Testis (tissue), 2 donors: ENCODE measurements around the gene REEP3.

Source experiments
- CTCF ChIP-seq, 3 experiments: fragments of 450-650 bp in 2 of 3; fragments of 200-600 bp in 1 of 3; sonication (generic) in 1 of 3; IDR thresholded peaks; one replicate each; pipeline ENCODE4 v1.5.1; 2016 to 2019; ENCODE audit warnings: antibody characterized with exemption in 3 of 3, mild to moderate bottlenecking in 2 of 3, moderate library complexity in 1 of 3
- POLR2A ChIP-seq: fragments of 450-650 bp; IDR thresholded peaks from one replicate; pipeline ENCODE4 v1.6.1; 2017; ENCODE audit warnings: antibody characterized with exemption, mild to moderate bottlenecking, moderate library complexity

DNA sequence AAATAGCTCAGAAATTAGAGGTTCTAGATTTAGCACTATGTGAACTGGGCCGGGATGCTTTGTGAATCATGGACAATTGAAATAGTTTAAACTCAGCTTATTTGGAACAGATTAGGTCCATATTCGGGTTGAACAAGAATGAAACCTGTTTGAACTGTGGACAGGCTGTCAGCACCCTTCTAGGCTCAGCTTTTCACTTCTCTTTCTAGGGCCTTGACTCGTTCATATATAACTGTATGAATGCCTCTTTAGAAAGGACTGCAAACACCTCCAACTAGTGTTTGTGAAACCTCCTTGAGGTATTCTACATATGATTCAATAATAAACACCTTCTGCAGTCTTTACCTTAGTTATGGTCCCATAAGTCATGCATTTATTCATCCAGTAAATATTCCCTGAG, 115.6 kb downstream of the REEP3 start:
- TF ChIP-seq CTCF (IDR thresholded peaks at IDR 0.05) (no peak), POLR2A (no peak)
